IPS-NIHi7 (cell line): ENCODE results near the gene SENP6.

Source experiments
- DNase-seq: peaks from one replicate; pipeline ENCODE4 v3.0.0; 2012; ENCODE audit warnings: mixed read lengths; ENCODE audit errors: extremely low spot score

SENP6 gene

GRCh38 chr6:75747152-75747992, 145.7 kb downstream of the SENP6 start:
- no peak for DNase-seq

- DNase-seq: no peak
Observed at GRCh38 chr6:75748003-75748742, 146.5 kb downstream of the SENP6 start.

- DNase-seq: peak; percentile 86
Observed at GRCh38 chr6:75748743-75749538, 147.3 kb downstream of the SENP6 start, which contains the start of gene MYO6. TSS of gene MYO6 (plus strand) at chr6:75749239. CDS start at chr6:75817548, 68,309 bp downstream.

- no peak for DNase-seq
Observed at GRCh38 chr6:75751443-75751842, 149.8 kb downstream of the SENP6 start.

DNA sequence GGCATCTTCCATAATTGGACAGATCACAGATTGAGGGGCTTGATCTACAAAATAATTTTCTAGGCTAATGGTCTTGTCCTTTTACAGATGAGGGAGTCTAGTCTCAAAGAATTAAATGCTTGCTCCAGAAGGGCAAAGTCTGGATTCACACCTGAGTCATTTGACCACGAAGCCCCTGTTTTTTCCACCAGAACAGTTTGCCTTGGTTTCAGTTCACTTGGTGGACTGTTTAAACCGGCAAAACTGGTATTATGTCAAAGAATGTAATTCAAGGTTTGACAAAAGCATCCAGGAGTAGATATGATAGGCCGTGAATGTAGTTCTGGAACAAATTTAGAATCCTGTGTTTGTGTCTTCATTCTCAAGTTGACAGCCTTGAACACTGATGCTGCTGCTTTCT, 150.7 kb downstream of the SENP6 start:
- DNase-seq: no peak

DNA sequence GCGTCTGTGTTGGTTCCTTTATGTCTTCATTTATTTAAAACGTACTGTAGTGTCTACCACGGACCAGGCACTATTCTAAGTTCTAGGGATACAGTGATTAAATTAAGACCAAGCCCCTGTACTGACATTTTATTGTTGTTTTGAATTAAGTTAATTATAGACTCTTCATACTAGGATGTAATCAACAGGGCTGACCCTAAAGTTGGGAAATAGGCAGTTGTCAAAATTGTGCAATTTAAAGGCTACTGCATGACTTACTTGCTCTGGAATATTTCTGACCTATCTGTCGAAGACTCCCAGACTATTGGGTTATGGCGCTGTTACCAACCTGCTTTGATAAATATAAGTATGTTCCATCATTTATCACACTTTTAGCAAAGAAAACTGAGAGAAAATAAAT, 154.0 kb downstream of the SENP6 start:
- DNase-seq: no peak

DNA sequence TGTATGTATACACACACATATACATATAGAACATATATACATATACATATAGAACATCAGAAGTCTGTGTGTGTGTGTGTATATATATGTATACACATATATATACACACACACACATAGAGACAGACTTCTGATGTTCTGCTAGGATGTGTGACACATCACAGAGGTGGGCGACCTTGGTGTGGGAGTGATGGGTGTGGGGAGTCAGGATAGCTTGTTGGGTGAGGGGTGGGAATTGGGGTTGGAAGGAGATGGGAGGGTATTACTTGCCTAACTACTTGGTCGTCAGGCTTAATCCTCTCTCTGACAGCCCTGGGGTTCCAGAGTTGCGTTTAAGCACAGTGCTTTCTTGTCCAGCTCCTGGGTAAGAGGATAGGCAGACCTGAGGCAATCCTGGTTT, 155.6 kb downstream of the SENP6 start:
- DNase-seq: no peak

- DNase-seq: no peak
Observed at GRCh38 chr6:75758061-75758460, 156.4 kb downstream of the SENP6 start.

DNA sequence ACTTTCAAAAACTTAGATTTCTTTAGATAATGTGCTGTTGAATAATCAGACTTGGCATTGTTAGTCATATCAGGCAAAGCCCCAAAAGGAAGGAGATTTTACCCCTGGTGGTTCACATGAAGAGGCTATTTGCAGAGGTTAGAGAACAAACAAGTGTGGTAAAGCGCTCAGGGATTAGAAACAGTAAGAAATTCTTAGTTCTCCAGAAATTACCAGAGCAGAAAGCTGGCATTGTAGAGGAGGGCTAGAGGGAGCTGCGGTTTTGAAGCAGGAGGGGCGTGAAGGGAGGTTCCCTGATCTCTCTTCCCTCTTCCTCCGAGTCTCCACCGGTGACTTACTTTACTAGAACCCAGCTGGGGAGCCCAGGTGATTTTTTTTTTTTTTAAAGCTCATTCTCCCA, 157.5 kb downstream of the SENP6 start:
- peak; percentile 28 for DNase-seq

DNA sequence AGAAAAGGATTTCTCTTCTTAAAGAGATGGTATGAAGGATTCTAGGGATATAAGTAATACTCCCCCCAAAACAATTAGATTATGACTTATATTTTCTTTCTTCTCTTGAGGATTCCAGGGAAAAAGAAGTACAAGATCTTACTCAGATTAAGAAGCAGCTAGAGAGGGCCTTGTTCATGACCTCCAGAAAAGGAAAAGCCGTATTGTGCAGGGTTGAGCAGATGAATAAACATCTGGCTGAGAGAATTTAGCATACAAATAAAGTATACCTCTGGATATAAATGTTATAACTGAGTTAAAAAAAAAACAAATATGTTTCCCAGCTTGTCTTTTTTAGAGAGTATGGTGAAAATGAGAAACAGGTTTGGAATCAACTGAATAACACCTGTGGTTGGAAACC, 158.6 kb downstream of the SENP6 start:
- no peak for DNase-seq

DNA sequence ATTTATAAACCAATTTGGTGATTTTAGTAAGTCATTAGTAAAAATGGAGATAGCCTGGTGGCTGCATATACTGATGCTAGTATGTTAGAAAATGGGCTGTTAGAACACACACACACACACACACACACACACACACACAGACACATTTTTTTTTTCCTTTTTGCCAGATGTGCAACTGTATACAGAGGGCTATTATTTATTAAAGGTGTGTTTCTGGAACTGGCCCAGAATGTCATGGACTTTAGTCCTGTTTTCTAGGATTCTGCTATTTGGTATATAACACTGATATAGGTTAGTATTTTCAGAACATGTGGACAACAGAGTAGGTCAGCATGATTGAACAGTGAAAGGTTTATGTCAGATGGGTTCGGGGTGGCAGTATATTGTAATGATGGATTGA, 159.8 kb downstream of the SENP6 start:
- DNase-seq: no peak

- no peak for DNase-seq
Observed at GRCh38 chr6:75762063-75762462, 160.4 kb downstream of the SENP6 start.

- no peak for DNase-seq
Observed at GRCh38 chr6:75766387-75766786, 164.7 kb downstream of the SENP6 start.
